SKM-1 treated with dmso at 0.1 percent for 144 hours (cell line): ENCODE data around the gene MUS81.

Experiments used
- DNase-seq: peaks from one replicate; lab custom pipeline; 2025; ENCODE audit not compliant: unreplicated experiment; lab: John Stamatoyannopoulos, UW

Gene MUS81

DNA sequence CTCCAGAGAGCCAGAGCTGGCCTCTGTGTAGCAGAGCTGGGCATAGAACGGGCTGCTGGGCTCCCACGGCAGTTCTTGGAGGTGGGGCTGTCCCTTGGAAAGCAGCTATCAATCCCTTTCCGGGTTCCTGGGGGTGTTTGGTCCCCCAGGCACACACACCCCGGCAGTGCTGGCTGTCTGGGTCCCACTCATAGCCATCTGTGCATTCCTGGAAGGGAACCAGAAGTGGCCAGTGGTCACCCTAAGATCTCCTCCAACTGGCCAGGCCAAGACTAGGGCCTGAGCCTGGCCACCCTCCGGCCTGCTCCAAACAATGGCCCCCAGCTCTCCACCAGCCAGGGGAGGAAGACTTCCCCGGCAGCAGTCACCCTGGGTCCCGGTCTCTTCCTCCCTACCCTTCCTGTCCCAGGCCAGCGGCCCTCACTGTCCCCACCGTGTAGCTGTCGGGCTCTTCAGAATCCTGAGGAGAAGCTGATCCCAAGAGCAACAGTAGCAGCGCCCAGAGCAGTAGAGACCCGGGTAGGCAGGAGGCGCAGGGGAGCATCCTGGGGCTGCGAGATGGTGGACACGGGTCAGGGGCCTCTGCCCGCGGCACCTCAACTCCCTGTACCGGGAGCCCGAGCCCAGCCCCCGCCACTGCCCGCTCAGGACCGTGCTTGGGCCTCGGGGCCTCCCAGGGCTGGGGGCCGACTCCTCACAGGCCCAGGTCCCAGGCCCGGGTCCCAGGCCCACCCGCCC is 11.7 kb downstream of the MUS81 start:
- DNase-seq, result no peak

DNA sequence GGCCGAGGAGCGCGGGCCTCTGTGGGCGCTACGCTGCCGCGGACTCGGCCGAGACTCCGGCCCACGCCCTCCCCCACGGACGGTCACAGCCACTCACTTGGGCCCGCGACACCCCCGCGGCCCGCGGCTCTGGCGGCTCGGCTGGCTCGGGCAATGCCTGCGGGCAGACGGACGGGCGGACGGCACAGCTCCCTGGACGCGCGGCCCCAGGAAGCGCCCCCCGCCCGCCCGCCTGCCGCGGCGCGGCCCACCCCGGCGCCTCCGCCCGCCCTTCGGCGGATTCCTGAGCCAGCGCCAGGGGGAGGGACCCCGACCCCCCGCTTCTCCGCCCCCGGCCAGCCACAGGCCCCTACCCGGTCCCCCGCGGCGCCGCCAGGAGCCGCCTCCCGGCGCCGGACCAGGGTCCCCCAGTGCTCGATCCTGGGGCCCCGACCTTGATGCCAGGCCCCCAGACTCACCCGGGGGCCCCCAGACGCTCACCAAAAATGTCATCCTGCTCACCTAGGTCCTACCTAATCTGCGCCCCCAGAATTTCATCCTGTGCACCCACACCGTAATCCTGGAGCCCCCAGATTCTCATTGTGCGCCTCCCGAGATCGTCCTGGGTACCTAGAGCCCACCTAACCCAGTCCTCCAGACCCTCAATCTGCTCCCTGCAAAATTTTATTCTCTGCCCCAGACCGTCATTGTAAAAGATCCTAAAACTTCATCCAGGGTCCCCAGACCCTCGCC is 12.5 kb downstream of the MUS81 start, which contains the start of gene EFEMP2:
Gene EFEMP2, minus strand, starts transcription at position 215 of the 732 bp plus-strand sequence. CDS start 446 bp downstream, outside the sequence.
- DNase-seq, result no peak

DNA sequence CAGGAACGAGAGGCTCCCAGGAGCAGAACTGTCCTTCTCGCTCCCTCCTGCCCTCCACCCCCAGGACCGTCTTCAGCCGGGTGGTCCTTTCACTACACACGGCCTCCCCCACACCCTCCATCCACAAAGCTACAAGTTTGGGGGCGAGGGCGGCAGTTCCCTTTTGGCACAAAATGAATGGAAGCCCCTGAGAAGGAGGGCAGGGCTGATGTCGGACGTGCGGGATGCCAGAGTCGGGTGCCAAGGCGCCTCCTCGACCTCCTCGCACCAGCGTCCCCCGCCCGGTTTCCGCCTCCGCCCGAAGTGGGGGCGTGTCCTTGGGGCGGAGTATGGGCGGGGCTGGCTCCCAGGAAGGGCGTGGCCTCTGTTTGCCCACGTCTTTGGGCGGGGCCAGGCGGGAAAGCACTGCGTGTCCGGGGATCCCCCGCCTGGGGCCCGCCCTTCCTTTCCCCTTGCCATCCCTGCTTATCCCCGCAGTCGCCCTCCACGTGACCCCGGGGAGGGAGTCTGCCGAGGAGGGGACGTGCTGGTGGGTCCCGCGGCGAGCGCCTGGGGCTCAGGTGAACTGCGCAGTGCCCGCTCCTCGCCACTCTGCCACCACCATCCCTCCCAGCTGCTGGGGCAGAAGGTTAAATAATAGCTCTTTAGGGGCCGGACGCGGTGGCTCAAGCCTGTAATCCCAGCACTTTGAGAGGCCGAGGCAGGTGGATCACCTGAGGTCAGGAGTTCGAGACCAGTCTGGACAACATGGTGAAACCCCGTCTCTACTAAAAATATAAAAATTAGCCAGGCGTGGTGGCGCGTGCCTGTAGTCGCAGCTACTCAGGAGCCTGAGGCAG is 13.3 kb downstream of the MUS81 start:
- DNase-seq, result peak; percentile 83

DNA sequence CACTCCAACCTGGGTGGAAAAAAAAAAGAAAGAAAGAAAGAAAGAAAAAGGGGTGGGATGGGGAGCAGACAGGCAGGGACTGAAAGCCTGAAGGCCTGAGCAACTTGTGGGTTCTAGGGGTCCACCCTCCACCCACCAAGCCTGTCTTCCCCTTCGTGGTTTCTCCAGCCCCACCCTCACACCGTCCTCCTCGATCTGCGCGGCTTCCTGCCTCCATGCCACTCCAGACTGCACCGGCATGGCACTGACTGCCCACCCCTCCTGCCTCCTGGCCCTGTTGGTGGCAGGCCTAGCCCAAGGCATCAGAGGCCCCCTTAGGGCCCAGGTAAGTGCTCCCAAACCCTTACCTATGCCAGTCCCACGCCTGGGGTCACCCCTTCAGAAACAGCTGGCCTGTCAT is 19.4 kb downstream of the MUS81 start, which contains the start of gene CTSW:
Gene CTSW, plus strand, starts transcription at position 221 of the 400 bp plus-strand sequence. Its CDS starts 18 bp downstream, at position 239.
- no peak for DNase-seq

DNA sequence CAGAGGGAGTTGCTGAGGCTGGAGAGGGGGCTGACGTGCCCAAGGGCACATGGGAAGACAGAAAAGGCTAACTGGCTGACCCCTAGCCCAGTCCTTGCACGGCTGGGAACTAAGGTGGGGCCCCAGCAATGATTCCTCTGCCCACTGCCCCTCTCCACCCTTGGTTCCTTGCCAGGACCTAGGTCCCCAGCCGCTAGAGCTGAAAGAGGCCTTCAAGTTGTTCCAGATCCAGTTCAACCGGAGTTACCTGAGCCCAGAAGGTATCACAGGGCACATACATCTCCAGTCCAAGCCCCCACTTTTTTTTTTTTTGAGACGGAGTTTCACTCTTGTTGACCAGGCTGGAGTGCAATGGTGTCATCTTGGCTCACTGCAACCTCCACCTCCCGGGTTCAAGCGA is 19.8 kb downstream of the MUS81 start:
- DNase-seq, result no peak

GRCh38 chr11:65880844-65881421 is 20.7 kb downstream of the MUS81 start:
- no peak for DNase-seq

GRCh38 chr11:65882120-65883057 is 22.2 kb downstream of the MUS81 start:
- no peak for DNase-seq

DNA sequence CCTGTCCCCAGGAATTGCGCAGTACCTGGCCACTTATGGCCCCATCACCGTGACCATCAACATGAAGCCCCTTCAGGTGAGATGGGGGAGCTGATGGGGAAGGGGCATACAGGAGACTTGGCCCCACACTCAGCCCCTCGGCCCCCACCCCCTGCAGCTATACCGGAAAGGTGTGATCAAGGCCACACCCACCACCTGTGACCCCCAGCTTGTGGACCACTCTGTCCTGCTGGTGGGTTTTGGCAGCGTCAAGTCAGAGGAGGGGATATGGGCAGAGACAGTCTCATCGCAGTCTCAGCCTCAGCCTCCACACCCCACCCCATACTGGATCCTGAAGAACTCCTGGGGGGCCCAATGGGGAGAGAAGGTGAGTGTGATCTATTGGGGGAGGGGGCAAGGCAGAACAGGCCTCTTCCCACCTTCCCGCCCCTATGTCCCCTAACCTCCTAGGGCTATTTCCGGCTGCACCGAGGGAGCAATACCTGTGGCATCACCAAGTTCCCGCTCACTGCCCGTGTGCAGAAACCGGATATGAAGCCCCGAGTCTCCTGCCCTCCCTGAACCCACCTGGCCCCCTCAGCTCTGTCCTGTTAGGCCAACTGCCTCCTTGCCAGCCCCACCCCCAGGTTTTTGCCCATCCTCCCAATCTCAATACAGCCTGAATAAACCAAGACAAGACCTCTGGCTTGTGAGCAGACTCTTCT is 23.0 kb downstream of the MUS81 start:
- DNase-seq, result no peak

DNA sequence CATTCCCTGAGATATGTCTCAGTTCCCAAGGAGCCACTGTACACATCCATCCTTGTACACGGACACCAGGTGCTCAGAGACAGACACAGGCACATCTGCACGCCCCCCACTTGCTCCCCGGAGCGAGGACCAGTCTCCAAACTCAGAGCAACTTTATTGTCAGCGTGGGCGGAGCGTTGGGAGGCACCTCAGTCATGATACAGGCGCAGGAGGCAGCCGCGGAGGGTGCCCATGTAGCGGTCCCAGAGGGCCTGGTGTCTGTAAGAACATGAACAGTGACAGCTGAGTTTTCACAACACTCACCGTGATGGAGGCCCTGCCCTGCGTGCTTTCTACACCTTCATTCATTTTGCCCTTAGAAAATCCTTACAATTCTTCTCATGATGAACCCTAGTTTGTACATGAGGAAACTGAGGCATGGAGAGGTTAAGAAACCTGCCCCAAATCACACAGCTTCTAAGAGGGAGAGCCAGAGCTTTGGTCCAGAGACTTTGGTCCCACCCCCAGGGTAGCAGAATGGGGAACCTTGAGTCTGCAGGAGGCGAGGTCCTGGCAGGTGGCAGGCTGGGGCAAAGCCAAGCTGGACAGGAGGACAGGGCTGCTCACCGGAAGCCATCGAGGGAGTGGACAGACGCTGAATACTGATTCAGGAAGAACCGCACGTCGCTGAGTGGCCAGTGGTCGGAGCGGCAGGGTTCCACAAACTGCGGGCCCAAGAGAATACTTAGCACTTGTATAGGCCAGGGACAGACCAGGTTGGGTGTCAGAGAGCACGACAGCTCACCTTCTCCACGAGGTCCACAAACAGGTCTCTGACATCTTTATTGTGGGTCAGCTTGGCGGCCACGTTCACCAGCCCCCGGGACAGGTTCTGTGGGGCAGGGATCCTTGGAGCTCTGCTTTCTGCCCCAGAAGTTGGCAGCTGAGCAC is 23.8 kb downstream of the MUS81 start:
- DNase-seq, result no peak

DNA sequence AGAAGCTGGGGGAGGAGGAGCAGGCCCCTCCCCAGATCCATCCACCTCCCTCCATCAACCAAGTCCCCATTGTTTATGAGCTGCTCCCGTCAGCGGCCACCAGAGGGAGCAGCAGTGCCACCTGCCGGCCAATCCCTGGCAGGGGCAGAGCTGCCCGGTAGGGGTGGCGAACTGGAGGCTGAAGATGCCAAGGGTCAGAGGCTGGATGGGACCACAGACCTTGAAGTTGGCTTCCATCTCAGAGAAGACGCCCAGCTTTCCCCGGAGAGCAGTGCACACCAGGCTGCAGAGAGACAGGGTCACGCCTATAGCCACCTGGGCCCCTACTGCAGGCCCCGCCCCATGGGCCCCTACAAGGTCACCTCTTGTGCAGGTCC is 24.5 kb downstream of the MUS81 start:
- peak; percentile 75 for DNase-seq

DNA sequence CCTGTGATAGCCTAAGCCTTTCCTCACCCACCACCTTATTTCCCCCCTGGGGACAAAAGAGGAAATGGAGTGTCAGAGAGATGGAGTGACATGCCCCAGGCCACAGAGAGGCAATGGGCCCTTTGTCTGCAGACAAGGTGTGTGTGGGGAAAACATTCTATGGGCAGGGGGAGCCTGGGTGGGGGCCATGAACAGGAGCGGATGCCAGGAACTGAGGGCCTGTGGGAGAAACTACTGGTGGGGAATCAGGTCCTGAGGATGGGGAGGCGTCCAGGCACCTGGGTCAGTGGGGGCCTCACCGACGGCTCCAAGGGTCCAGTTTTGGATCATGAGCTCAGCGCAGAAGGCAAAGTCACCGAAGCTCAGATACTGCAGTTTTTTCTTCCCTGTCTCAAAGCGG is 25.0 kb downstream of the MUS81 start:
- DNase-seq, result no peak

DNA sequence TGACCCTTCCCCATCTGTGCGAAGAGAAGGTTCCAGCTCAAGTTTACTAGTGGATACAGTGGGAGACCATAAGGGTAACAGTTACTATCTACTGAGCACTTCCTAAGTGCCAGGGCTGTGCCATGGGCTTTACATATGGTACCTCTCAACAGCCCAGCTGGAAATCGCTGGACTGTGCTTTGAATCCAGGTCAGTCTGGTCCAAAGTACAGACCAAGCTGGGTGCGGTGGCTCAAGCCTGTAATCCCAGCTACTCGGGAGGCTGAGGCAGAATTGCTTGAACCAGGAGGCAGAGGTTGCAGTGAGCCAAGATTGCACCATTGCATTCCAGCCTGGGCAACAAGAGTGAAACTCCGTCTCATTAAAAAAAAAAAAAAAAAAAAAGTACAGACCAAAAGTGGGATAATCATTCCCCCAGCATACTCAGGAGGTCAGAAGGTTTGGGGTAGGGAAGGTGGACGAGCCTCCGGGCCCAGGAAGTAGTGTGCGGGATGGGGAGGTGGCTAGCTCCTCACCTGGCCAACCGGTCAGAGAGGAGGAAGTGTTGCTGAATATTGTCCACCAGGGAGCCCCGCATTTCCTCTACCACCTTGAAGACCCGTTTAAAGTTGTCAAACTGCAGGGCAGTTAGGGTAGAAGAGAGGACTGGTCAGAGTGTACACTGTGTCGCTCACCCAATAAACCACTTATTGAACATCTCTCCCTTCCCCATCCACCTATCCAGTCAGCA is 25.7 kb downstream of the MUS81 start:
- no peak for DNase-seq

GRCh38 chr11:65886826-65887722 is 26.8 kb downstream of the MUS81 start:
- DNase-seq, result no peak

GRCh38 chr11:65887723-65888162 is 27.5 kb downstream of the MUS81 start:
- no peak for DNase-seq

DNA sequence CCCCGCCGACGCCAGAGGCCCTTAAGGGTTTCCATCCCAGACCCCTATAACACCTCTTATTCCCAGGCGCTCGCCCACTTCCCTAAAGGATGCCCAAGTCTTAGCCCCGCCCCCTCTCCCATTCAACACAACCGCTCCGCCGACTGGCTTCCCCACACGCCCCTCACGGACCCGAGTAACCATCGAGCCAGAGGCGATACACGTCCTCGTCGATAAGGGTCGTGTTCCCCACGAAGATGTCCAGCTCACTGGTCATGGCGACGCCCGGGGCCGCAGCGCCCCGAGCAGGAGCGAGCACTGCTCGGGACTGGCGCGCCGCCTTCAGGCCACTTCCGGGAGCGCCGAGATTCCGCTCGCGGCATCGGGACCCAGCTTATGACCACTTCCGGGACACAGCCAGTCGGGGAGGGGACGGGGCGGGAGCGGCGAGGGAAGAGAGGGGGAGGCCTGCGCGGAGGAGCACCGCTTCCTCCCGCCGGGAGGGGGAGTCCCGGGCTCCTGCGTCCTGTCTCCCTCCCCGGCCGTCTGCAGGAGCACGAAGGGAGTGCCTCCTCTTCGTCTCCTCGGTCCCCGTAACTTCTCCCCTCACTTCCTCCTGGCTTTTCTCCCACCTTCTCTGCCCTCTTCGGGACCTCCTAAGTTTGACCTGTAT is 28.1 kb downstream of the MUS81 start, which contains the start of gene FIBP:
Gene FIBP, minus strand, starts transcription at position 309 of the 652 bp plus-strand sequence. Its CDS starts 53 bp downstream, at position 256.
- peak; percentile 96 for DNase-seq
